ENCODE data around the gene ZDHHC22. TPM values are rescaled to one million over a fixed set of nuclear protein-coding genes. Genes with fewer than 3 reads are reported as not detected.
"Not testable (repeated sequence)": the region's sequence is repeated elsewhere in the genome, so short reads cannot be mapped to it uniquely, and the experiment has no call there.

The ZDHHC22 gene, protein sequence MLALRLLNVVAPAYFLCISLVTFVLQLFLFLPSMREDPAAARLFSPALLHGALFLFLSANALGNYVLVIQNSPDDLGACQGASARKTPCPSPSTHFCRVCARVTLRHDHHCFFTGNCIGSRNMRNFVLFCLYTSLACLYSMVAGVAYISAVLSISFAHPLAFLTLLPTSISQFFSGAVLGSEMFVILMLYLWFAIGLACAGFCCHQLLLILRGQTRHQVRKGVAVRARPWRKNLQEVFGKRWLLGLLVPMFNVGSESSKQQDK
- total RNA-seq = not detected in 2 replicates

DNA sequence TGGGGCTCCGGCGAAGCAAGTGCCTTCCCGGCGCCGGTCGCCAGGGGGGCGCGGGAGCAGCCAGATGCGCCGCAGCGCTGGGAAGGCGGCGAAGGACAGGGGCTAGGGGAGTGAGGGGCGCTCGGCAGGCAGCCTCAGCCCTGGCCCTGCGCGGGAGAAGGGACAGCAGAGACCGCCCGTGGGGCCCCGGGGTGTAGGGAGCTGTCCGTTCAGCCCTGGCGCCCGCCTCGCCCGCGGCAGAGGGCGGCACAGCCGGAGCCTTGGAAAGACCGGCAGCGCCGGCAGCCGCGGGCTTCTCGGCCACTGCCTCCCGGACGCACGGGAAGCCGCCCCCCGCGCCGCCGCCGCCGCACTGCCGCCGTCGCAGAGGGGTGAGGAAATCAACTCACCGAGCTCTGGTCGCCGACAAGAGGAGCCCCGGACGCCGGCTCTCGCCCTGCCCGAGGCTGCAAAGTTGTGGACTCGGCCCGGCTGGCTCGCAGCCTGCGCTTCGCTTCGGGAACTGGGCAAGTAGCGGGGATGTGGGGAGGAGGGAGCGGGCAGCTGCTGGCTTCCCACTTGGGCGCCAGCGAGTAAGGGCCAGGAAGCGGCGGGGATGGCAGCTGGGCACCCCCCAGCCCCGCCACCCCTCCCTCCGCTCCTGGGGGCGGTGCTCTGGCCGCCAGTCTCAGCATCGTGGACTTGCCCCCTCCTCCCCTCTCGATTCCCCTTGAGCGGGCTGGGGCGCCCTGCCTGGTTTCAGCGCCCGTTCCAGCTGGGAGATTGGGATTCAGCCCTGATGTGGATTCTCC lies at the start of gene ZDHHC22:
Gene ZDHHC22, minus strand, starts transcription at position 578 of the 791 bp plus-strand sequence. CDS start 2,053 bp downstream, outside the sequence.
- intact Hi-C loops (cut with micrococcal nuclease) = no loop called here

DNA sequence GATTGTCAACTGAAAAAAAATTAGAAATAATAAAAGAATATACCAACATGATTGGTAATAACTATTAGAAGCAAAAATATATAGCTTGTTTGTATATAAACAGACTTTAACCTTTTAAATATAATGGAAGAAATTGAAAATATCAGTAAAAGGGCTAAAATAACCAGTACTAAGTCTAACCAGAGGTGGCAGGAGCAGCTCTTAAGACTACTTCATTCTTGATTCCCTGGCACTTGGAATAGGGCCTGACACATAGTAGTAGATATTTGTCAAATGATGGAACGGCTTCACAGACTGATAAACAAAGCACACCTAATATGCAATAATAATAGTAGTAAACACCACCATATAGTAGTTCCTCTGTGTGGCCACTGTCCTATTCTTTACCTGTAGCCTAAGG lies 49.4 kb upstream of the ZDHHC22 start:
- intact Hi-C loops (cut with micrococcal nuclease) = no loop called here

DNA sequence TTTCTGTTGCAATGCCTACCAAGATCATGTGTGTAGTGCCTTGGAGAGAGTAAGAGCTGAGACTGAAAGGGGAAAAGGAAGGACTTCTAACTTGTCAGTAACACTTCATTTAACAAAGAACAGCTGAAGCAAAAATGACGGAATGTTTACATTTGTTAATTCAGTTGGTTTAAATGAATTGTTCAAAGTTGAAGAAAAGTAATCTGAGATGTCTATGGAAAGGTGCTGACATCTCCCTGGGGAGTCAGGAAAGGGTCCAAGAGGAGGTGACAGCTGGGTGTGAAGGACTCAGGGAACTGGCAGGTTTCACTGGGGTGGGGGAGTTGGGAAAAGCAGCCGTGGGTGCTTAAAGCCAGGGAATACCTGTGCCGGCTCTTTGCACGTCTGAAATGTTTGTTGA lies 47.9 kb upstream of the ZDHHC22 start:
- intact Hi-C loops (cut with micrococcal nuclease) = no loop called here

DNA sequence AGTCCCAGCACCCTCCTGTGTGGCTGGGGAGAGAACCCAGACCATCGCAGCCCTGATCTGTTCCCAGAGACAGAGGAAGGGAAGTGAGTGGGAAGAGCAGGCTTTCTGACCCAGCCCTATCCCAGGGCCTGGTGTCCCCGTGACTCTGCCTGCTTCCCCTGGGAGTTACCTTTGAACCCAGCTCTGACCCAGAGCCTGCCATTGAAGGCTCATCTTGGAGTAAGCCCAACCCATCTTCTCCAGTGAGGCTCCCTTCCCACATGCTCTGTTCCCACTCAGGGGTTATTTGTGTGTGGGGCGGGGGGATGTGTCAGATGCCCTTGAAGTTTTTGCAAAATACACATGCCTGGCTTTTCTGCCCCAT lies 46.0 kb upstream of the ZDHHC22 start:
- intact Hi-C loops (cut with micrococcal nuclease) = no loop called here

DNA sequence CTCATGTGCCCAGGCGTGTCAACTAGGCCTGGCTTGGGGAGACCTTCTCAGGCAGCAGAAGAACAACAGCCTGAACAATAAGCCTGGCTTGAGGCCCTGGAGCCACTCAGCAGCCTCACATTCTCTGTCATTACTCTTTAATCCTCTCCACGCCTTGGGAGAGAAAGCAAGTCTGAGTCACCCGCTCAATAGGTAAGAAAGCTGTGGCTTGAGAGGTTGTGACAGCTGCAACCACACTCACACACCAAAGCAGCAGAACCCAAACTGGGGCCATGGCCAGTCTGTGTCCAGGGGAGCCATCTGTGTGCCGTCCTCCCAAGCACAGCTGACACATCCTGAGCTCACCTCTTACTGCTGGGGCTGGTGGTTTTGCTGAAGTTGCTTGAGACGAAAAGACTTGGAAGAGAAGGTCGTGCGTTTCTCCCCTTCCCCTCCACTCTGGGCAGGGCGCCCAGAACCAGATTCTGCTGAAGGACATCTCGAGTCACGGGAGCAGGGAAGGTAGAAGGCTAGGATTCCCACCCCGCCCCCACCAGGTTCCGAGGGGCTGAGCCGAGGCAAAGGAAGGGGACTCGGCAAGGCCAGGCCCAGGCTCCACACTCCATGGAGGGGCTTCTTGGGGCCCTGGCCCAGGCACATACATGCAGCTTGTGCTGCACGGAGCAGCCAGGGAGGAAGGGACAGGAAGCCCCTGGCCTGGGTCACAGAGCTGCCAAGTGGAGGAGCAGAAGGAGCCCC lies 45.5 kb upstream of the ZDHHC22 start:
- intact Hi-C loops (cut with micrococcal nuclease) = no loop called here

DNA sequence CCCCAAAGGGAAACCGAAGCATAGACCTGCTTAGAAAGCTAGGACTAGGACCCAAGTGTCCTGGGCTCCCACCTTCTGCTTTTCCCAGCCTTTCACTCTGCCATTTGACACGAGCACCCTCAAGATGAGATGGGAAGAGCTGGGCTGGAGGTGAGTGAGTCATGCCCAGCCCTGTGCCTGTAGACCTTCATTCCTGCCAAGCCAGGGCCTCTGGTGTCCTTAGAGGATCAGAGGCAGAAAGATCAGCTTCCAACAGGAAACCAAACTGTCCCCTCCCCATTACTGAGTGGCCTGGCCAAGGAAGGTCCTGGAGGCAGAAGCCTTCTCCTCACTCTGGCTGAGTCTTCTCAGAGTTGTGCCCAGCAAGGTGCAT lies 43.5 kb upstream of the ZDHHC22 start:
- intact Hi-C loops (cut with micrococcal nuclease) = no loop called here

DNA sequence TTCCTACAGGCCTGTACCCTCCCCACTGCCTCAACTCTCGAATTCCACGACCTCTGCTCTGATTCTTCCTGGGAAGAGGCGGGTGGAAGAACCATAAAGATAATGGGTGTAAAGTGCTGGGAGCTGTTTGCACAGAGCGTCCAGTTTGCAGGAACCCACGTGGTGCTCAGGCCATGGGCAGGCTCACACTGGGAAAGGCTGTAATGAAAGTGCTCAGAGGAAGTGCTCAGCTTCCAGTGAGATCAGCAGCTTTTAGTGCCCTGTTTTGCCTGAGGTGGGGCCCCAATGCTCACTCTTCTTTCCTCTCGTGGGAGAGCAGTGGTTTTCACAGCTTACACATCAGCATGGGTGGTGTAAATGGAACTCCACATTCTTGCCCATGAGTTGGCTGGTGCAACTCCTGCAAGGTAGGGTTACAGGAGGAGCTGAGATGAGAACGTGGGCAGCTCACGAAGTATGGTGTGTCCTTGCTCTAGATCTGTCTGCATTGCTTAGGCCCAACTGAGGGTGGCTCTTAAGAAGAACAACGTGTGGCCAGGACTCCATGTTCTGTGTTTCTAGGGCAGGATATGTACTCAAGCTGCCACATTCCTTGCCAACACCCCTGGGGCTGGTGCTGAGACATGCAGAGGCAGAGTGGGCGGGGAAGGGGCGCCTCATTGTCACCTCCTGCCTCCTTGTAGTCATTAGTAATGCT lies 43.0 kb upstream of the ZDHHC22 start:
- intact Hi-C loops (cut with micrococcal nuclease) = no loop called here

DNA sequence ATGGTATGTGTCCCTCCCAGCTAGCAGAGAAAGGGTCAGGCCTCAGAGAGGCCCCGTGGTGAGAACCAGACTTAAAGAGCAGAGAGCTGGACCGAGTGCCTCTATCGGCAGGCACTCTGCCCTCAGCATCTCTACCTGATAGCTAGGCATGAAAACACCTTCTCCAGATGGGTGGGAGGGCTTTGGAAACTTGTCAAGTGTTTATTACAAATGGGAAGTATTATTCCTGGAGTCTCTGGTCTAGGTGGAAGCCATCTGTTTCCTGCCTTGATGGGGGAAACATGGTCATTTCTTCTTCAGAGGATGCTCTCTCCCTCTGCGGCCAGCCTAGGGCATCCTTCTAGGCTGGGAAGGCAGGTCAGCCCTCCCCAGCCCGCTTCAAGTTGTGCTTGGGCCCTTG lies 42.3 kb upstream of the ZDHHC22 start:
- intact Hi-C loops (cut with micrococcal nuclease) = no loop called here

DNA sequence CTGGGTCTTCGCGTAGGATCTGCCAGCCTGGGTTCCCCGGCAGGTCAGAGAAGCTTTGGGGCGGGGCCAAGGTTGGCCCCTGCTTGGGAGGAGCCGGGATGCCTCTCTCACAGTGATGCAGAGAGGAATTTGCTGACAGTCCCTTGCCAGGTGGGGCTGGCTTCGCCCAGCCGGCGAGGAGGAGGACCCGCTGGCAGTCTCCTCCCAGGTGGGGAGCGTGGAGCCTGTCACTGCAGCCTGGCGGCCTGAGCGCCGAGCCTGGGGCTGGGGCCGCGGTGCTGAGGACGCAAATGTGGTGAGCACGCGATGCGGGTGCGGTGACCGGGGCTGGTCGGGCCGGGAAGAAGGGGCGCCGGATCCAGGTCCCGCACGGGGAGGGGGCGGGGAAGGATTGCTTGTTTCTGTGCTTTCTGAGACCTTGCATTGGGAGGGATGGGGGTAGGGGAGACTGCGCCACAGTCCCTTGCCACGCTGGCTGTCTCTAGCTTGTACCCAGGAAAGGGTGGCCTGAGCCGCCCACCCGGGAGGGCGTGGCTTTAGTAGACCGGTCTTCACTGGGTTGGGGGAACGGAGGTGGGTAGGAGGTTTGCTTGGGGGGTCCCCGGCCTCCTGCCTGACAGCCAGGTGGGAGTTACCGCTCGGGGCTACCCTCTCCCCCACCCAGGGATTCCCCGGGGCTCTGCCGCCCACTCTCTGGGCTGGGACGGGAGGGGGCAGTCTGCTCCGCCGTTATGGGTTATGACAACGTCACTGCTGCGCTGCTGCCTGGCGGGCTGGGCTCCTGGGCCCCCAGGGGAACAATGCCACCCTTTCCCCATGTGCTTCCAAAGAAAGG lies 40.2 kb upstream of the ZDHHC22 start, which contains the start of gene TMEM63C:
Gene TMEM63C, plus strand, starts transcription at position 196 of the 835 bp plus-strand sequence. CDS start 37,016 bp downstream, outside the sequence.
- intact Hi-C loops (cut with micrococcal nuclease) = no loop called here

DNA sequence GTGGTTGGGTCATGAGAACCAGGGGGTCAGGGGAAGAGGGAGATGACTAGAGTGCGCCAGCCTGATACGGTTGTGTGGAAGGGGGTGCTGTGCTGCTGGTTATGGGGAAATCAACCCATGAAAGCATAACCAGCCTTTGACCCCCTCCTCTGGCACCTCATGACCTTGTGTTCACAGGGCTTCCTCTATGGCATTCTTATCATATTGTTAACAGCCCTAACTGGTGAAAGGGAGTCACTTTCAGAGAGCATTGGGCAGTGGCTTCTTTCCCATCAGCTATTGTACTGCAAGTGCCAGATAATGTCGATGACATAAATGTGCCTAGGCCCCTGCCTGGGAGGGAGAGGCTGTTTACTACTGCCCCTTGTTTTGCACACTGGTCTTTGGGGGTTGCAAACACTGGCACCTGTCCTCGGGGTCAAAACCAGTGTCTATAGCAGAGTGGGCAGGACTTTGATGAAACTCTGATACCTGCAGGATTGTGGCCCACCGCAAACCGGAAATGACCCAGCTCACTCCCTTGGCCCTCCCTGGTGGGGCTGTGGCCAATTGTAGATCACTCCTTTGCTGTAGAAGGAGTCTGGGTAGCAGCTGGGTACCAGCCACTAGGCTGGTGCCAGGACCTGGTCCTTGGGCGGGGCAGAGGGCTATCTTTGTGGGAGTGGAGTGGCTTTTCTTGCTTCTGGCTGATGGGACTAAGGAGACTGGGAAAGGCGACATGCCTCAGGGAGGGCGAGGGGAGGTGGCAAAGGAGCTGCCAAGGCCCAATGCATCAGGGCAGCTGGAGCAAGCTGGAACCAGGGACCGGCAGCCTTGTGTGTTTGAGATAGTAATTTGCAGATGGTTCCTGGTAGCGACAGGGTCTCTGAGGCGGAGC lies 39.4 kb upstream of the ZDHHC22 start:
- intact Hi-C loops (cut with micrococcal nuclease) = no loop called here

DNA sequence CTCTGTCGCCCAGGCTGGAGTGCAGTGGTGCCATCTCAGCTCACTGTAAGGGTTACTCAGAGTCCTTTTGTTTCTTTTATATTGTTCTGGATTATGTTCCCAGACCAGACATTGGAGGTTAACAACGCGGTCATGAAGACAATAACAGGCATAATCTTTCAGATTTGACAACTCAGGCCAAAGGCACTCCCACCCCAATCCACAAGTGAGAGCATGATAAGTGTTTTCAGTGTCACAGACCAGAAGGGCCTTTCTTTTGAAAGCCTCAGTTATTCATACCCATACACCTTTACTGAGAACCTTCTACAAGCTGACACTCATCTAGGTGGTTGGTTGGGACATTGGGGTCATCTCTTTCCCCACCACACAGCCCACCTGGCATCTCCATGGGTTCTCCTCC lies 37.1 kb upstream of the ZDHHC22 start:
- intact Hi-C loops (cut with micrococcal nuclease) = no loop called here

DNA sequence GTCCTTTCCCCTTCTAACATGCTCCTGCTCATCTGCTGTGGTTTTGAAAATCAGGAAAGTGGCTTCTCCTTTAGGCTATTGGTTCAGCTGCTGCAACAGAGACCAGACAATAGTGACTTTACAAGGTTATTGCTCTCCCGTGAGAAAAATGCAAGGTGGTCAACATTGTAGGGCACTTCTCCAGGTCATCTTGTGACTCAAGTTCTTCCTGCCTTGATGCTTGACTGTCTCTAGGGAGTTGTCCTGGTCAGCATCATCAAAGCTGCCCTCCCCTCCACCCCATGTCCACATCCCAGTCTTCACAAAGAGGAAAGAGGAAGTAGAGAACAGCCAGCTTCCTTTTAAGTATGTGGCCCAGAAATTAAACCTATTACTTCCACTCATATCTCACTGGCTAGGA lies 36.1 kb upstream of the ZDHHC22 start:
- intact Hi-C loops (cut with micrococcal nuclease) = no loop called here

DNA sequence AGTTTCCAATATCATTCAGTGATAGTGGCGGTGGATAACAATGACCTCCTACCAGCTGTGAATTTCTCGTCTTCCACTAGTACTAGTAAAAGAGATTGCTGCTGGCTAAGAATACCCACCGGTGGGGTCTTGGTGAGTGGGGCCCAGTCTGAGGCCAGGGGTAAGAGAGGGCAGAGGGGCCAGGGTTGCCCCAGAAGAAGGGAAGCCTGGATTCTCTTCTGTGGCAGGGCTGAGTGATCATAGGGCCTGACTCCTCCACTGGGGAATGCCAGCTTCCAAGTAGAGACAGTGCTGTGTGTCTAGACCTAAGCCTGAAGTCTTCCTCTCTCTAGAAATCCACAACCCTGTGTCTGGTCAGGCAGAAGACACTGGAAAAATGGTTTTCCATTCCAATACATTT lies 34.3 kb upstream of the ZDHHC22 start:
- intact Hi-C loops (cut with micrococcal nuclease) = no loop called here

DNA sequence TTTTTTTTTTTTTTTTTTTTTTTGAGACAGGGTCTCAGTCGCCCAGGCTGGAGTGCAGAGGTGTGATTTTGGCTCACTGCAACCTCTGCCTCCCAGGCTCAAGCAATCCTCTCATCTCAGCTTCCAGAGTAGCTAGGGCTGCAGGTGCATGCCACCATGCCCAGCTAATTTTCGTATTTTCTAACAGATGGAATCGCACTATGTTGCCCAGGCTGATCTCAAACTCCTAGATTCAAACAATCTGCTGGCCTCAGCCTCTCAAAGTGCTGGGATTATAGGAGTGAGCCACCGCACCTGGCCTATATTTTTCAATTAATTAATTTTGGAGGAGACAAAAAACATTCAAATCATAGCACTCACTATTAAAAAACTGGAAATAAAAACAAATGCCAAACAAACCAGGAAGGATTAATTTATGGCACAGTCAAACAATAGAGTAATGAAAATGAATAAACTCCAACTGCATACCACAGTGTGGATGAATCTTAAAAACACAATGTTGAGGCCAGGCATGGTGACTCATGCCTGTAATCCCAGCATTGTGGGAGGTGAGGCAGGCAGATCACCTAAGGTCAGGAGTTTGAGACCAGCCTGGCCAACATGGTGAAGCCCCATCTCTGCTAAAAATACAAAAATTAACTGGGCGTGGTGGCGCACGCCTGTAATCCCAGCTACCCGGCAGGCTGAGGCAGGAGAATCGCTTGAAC lies 32.5 kb upstream of the ZDHHC22 start:
- intact Hi-C loops (cut with micrococcal nuclease) = not testable (repeated sequence)

DNA sequence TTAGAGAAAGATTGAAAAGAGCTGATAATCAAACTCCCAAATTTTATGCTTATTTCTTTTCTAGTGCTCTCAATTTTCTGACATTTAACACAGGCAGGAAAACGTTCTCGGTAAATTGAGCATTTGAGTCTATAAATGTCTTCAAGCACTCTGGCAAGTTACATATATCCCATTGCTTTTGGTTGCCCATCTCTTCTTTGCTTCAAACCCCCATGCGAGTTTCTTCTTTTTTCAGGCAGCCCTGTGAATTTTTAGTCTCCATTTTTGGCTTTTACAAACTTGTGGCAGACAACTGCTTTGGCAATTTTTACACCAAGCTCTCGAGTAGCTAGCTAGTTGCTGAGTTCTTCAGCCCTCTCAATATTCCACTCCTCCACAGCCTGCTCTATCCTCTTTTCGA lies 31.3 kb upstream of the ZDHHC22 start:
- intact Hi-C loops (cut with micrococcal nuclease) = no loop called here

DNA sequence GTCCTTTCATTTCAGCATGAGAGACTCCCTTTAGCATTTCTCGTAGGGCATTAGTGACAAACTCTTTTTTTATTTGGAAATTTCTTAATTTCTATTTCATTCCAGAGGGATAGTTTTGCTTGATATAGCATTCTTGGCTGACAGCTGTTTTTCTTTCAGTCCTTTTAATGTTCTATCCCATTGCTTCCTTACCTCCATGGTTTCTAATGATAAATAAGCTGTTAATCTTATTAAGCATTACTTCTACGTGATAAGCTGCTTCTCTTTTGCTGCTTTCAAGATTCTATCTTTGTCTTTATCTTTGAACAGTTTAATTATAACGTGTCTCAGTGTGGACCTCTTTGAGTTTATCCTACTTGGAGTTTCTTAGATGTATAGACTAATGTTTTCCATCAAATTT lies 28.5 kb upstream of the ZDHHC22 start:
- intact Hi-C loops (cut with micrococcal nuclease) = no loop called here

DNA sequence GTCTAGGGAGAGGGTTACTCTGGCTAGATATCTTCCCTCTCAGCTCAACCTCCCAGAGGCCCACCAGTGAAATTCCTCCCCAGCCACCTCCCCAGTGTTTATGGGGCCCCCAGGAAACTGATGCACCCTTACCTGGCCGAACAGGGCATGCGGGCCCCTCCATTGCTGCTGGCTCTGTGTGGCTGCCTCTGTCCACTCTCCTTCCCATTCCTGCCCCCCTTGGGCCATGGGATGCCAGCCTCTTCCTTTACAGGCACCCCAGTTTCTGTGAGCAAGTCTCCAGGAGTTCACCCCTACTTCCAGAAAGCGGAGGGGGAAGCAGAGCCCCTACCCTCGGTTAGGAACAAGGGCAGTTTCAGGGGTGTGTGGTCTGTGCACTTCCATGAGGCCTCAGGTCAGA lies 19.4 kb upstream of the ZDHHC22 start:
- intact Hi-C loops (cut with micrococcal nuclease) = no loop called here

DNA sequence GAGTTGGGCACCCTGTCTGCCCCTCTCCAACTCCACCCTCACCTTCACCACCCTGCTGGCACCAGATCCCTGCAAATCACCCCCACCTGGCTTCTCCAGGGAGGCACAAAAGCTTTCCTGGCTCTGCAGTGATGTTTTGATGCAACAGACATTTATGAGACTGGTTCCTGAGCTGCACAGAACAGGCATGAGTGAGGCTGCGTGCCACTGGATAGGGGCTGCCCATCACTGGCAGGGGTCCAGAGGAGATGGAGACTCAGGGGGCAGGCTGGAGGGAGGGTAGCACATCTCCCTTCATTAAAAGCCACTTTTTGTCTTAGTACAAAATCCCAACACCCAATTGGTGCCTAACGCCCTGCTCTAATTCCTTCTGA lies 17.3 kb upstream of the ZDHHC22 start:
- intact Hi-C loops (cut with micrococcal nuclease) = no loop called here
